Measurements from ENCODE around the gene INSR. TPM values are rescaled to one million over a fixed set of nuclear protein-coding genes. Genes with fewer than 3 reads are reported as not detected.

The INSR gene
- total RNA-seq, 4 donors from 2014 or later: 70.7 to 165 (median 89.2) TPM

GRCh38 chr19:7203332-7203731, 90.9 kb downstream of the INSR start:
- H3K4me3 ChIP-seq (ENCODE audit: low read depth, poor library complexity, severe bottlenecking): no peak overlapping the region
- no peak for TF ChIP-seq CTCF (IDR thresholded peaks at IDR 0.05)
- TF ChIP-seq POLR2A (IDR thresholded peaks at IDR 0.05): no peak
- DNase-seq (ENCODE audit: low spot score in 2 of 2): no peak
- intact Hi-C loops (cut with DNase I; ENCODE audit: low total_unique reads): no loop called here
- WGBS, 2 donors: 81 to 86% methylated on average over 12 of the region's 12 CpGs

GRCh38 chr19:7202888-7203287, 91.3 kb downstream of the INSR start:
- intact Hi-C loops (cut with DNase I; ENCODE audit: low total_unique reads): no loop called here
- no peak overlapping the region for H3K4me3 ChIP-seq (ENCODE audit: low read depth, poor library complexity, severe bottlenecking)
- DNase-seq (ENCODE audit: low spot score in 2 of 2): no peak
- TF ChIP-seq POLR2A (IDR thresholded peaks at IDR 0.05) (no peak), CTCF (IDR thresholded peaks at IDR 0.05) (no peak)
- WGBS, 2 donors: 93 to 97% methylated on average over 2 of the region's 2 CpGs

- intact Hi-C loops (cut with DNase I; ENCODE audit: low total_unique reads): no loop called here
- no peak overlapping the region for H3K4me3 ChIP-seq (ENCODE audit: low read depth, poor library complexity, severe bottlenecking)
- TF ChIP-seq POLR2A (IDR thresholded peaks at IDR 0.05) (no peak), CTCF (IDR thresholded peaks at IDR 0.05) (no peak)
- no peak for DNase-seq (ENCODE audit: low spot score in 2 of 2)
- 85 to 89% methylated on average over 4 of the region's 4 CpGs for WGBS, 2 donors
These were observed 93.5 kb downstream of the INSR start for GRCh38 chr19:7200736-7201135.

- TF ChIP-seq POLR2A (IDR thresholded peaks at IDR 0.05): no peak
- no peak overlapping the region for H3K4me3 ChIP-seq (ENCODE audit: low read depth, poor library complexity, severe bottlenecking)
- intact Hi-C loops (cut with DNase I; ENCODE audit: low total_unique reads): loop anchor here (10.0 kb wide), 1 partner anchor 95 kb away; the partner anchor contains the start of gene INSR
- no peak for DNase-seq (ENCODE audit: low spot score in 2 of 2)
- 66 to 69% methylated on average over 14 of the region's 14 CpGs for WGBS, 2 donors
These were observed 94.3 kb downstream of the INSR start for GRCh38 chr19:7199613-7200533.

GRCh38 chr19:7197760-7198696, 96.2 kb downstream of the INSR start:
- WGBS, 2 donors: 0 to 1% methylated on average over 20 to 58 of the region's 72 CpGs
- H3K4me3 ChIP-seq (ENCODE audit: low read depth, poor library complexity, severe bottlenecking): peak overlapping the region; percentile 42
- TF ChIP-seq POLR2A (IDR thresholded peaks at IDR 0.05) (no peak), CTCF (IDR thresholded peaks at IDR 0.05) (peak in 1 of 3 donors; percentile 26)
- intact Hi-C loops (cut with DNase I; ENCODE audit: low total_unique reads): loop anchor here (10.0 kb wide), 1 partner anchor 97 kb away; the partner anchor contains the start of gene INSR
- peak; percentile 83 to 98 for DNase-seq (ENCODE audit: low spot score in 2 of 2)
